H9 (cell line): ENCODE data around the gene ECHDC3. TPM values are rescaled to one million over a fixed set of nuclear protein-coding genes. Genes with fewer than 3 reads are reported as not detected.

Experiments
- DNase-seq: peaks from one replicate; pipeline ENCODE4 v3.0.0-alpha.2; 2017
- H2AFZ ChIP-seq: one replicate; pipeline ENCODE4 v1.6.1; 2013; ENCODE audit warnings: mild to moderate bottlenecking, low read length, control low read depth, moderate library complexity
- H2AK5ac ChIP-seq: 2 replicates; pipeline ENCODE4 v1.6.1; 2013; ENCODE audit warnings: low read length, control low read depth, mixed read lengths; ENCODE audit not compliant: insufficient read length
- H2BK120ac ChIP-seq: one replicate; pipeline ENCODE4 v1.6.1; 2013; ENCODE audit warnings: low read depth, mild to moderate bottlenecking, low read length, control low read depth, inconsistent platforms; ENCODE audit not compliant: poor library complexity, severe bottlenecking
- H2BK12ac ChIP-seq: 2 replicates; pipeline ENCODE4 v1.6.1; 2013; ENCODE audit warnings: low read length, control low read depth, mixed read lengths, low read depth; ENCODE audit not compliant: insufficient read length
- H2BK15ac ChIP-seq: 2 replicates; pipeline ENCODE4 v1.6.1; 2013; ENCODE audit warnings: low read depth, low read length, control low read depth
- H2BK20ac ChIP-seq: one replicate; pipeline ENCODE4 v1.6.1; 2013; ENCODE audit warnings: low read depth, mild to moderate bottlenecking, low read length, control low read depth, inconsistent platforms; ENCODE audit not compliant: poor library complexity, severe bottlenecking
- H2BK5ac ChIP-seq: 2 replicates; pipeline ENCODE4 v1.6.1; 2013; ENCODE audit warnings: low read length, control low read depth, mixed read lengths; ENCODE audit not compliant: insufficient read length
- H3K14ac ChIP-seq: 2 replicates; pipeline ENCODE4 v1.6.1; 2013; ENCODE audit warnings: low read length, control low read depth; ENCODE audit not compliant: insufficient read depth
- H3K18ac ChIP-seq: 2 replicates; pipeline ENCODE4 v1.6.1; 2013; ENCODE audit warnings: low read depth, mild to moderate bottlenecking, mixed read lengths, low read length, control low read depth; ENCODE audit not compliant: insufficient read length
- H3K23ac ChIP-seq: 2 replicates; pipeline ENCODE4 v1.6.1; 2013; ENCODE audit warnings: low read length, control low read depth, mixed read lengths, low read depth; ENCODE audit not compliant: insufficient read length
- H3K23me2 ChIP-seq: 2 replicates; pipeline ENCODE4 v1.6.1; 2013; ENCODE audit warnings: low read depth, mild to moderate bottlenecking, mixed read lengths, low read length, control low read depth; ENCODE audit not compliant: insufficient read length, poor library complexity, severe bottlenecking
- H3K27ac ChIP-seq: 2 replicates; pipeline ENCODE4 v1.5.1; 2013; ENCODE audit warnings: low read length, control low read depth, mixed read lengths, low read depth; ENCODE audit not compliant: insufficient read length
- H3K27me3 ChIP-seq: 2 replicates; pipeline ENCODE4 v1.6.1; 2013; ENCODE audit warnings: low read length, control low read depth, inconsistent platforms; ENCODE audit not compliant: insufficient read depth
- H3K4ac ChIP-seq: 2 replicates; pipeline ENCODE4 v1.6.1; 2013; ENCODE audit warnings: low read depth, mild to moderate bottlenecking, control low read depth, inconsistent platforms, low read length, moderate library complexity
- H3K4me1 ChIP-seq: 2 replicates; pipeline ENCODE4 v1.6.1; 2013; ENCODE audit warnings: low read length, control low read depth, inconsistent platforms; ENCODE audit not compliant: insufficient read depth
- H3K4me2 ChIP-seq: 2 replicates; pipeline ENCODE4 v1.6.1; 2013; ENCODE audit warnings: low read length, control low read depth, mixed read lengths; ENCODE audit not compliant: insufficient read length, insufficient read depth
- H3K56ac ChIP-seq: 2 replicates; pipeline ENCODE4 v1.6.1; 2013; ENCODE audit warnings: low read depth, mild to moderate bottlenecking, mixed read lengths, low read length, control low read depth; ENCODE audit not compliant: insufficient read length
- H3K79me1 ChIP-seq: 2 replicates; pipeline ENCODE4 v1.6.1; 2013; ENCODE audit warnings: low read depth, mild to moderate bottlenecking, moderate library complexity, low read length, control low read depth, inconsistent platforms; ENCODE audit not compliant: insufficient read depth, poor library complexity, severe bottlenecking
- H3K79me2 ChIP-seq: 2 replicates; pipeline ENCODE4 v1.6.1; 2013; ENCODE audit warnings: low read length, control low read depth, inconsistent platforms; ENCODE audit not compliant: insufficient read depth
- H3K9ac ChIP-seq: 2 replicates; pipeline ENCODE4 v1.6.1; 2013; ENCODE audit warnings: low read length, control low read depth, mixed read lengths; ENCODE audit not compliant: insufficient read length; ENCODE audit errors: extremely low read depth
- H3K9me3 ChIP-seq: one replicate; pipeline ENCODE4 v1.6.1; 2013; ENCODE audit warnings: low read depth, low read length, inconsistent platforms; ENCODE audit not compliant: control insufficient read depth
- H3T11ph ChIP-seq: one replicate; pipeline ENCODE4 v1.6.1; 2013; ENCODE audit warnings: mild to moderate bottlenecking, low read length, control low read depth, inconsistent platforms
- H4K20me1 ChIP-seq: one replicate; pipeline ENCODE4 v1.6.1; 2013; ENCODE audit not compliant: control insufficient read depth, insufficient read length, insufficient read depth
- H4K5ac ChIP-seq: 2 replicates; pipeline ENCODE4 v1.6.1; 2013; ENCODE audit warnings: low read depth, mild to moderate bottlenecking, mixed read lengths, low read length, control low read depth; ENCODE audit not compliant: insufficient read length
- H4K8ac ChIP-seq: replicated peaks from 2 replicates; pipeline ENCODE4 v1.6.1; 2013; ENCODE audit warnings: low read length, control low read depth, mixed read lengths, low read depth; ENCODE audit not compliant: insufficient read length
- H4K91ac ChIP-seq: 2 replicates; pipeline ENCODE4 v1.6.1; 2013; ENCODE audit warnings: low read depth, mild to moderate bottlenecking, moderate library complexity, mixed read lengths, low read length, control low read depth; ENCODE audit not compliant: insufficient read length
- H3K27ac Mint-ChIP-seq, 3 experiments: 2 replicates in 2 of 3; 3 replicates in 1 of 3; pipeline ENCODE4 v1.8.0; 2020 to 2021; ENCODE audit warnings: mixed read lengths in 3 of 3, mild to moderate bottlenecking in 1 of 3, moderate library complexity in 1 of 3
- H3K27me3 Mint-ChIP-seq: 2 replicates; pipeline ENCODE4 v1.8.0; 2021; ENCODE audit warnings: low read depth, mild to moderate bottlenecking, moderate library complexity, mixed read lengths
- H3K36me3 Mint-ChIP-seq, 3 experiments: 2 replicates in 2 of 3; 3 replicates in 1 of 3; pipeline ENCODE4 v1.8.0; 2020 to 2021; ENCODE audit warnings: low read depth in 3 of 3, mixed read lengths in 3 of 3; ENCODE audit not compliant: insufficient read depth in 1 of 3
- H3K4me1 Mint-ChIP-seq, 2 experiments: 2 replicates each; pipeline ENCODE4 v1.8.0; 2020; ENCODE audit warnings: mixed read lengths in 2 of 2
- H3K4me3 Mint-ChIP-seq, 2 experiments: 2 replicates in 1 of 2; 3 replicates in 1 of 2; pipeline ENCODE4 v1.8.0; 2020 to 2021; ENCODE audit warnings: mild to moderate bottlenecking in 2 of 2, mixed read lengths in 2 of 2, moderate library complexity in 1 of 2
- H3K9me3 Mint-ChIP-seq, 2 experiments: 2 replicates in 1 of 2; 3 replicates in 1 of 2; pipeline ENCODE4 v1.8.0; 2020; ENCODE audit warnings: mild to moderate bottlenecking in 2 of 2, mixed read lengths in 2 of 2, moderate library complexity in 1 of 2
- WGBS: extraction: QIAGEN DNeasy Blood & Tissue Kit; methylation state at CpG from one replicate; pipeline ENCODE4 v1.1.7; 2013; ENCODE audit warnings: missing lambda C conversion rate, low lambda C conversion rate, mixed read lengths; ENCODE audit not compliant: insufficient read length; ENCODE audit errors: extremely low coverage; 5-methylcytosine and 5-hydroxymethylcytosine counted together
- total RNA-seq: library from RNA; stranded (reverse); gene quantifications from 2 replicates; pipeline ENCODE4 v1.2.1, GENCODE V29; 2021
- TF ChIP-seq, protein P1 (sequence below): fragments of 200-600 bp; sonication (generic); conservative IDR thresholded peaks from 3 replicates; pipeline ENCODE4 v1.8.0; 2021; ENCODE audit warnings: antibody characterized with exemption, mild to moderate bottlenecking

ECHDC3 gene
- total RNA-seq, 1 experiment from 2014 or later = 9.3 TPM

DNA sequence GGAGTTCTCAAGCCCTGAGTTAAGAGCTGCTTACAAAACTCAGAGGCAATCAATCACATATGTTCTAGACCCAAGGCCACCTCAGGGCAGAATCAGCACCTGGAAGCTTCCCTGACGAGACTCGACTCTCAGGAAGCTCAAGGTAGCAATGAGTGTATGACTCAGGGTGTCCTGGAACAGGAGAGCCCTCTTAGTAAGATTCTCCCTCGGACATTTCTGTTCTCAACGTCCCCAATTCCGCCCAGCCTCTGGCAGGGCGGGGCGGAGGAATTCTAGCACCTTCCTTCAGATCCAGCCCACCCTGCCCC, 41.3 kb downstream of the ECHDC3 start:
- H3K27ac Mint-ChIP-seq = no peak overlapping the region
- no peak overlapping the region for H2BK15ac ChIP-seq
- no peak overlapping the region for H2AFZ ChIP-seq
- no peak overlapping the region for H2AK5ac ChIP-seq
- H3K18ac ChIP-seq = no peak overlapping the region
- H3K9me3 ChIP-seq = no peaks in the 10 kb centered on the region
- H3K79me1 ChIP-seq = no peaks in the 10 kb centered on the region
- TF ChIP-seq, protein P1, sequence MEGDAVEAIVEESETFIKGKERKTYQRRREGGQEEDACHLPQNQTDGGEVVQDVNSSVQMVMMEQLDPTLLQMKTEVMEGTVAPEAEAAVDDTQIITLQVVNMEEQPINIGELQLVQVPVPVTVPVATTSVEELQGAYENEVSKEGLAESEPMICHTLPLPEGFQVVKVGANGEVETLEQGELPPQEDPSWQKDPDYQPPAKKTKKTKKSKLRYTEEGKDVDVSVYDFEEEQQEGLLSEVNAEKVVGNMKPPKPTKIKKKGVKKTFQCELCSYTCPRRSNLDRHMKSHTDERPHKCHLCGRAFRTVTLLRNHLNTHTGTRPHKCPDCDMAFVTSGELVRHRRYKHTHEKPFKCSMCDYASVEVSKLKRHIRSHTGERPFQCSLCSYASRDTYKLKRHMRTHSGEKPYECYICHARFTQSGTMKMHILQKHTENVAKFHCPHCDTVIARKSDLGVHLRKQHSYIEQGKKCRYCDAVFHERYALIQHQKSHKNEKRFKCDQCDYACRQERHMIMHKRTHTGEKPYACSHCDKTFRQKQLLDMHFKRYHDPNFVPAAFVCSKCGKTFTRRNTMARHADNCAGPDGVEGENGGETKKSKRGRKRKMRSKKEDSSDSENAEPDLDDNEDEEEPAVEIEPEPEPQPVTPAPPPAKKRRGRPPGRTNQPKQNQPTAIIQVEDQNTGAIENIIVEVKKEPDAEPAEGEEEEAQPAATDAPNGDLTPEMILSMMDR = no peak
- DNase-seq = no peak
- H3K36me3 Mint-ChIP-seq = no peaks in the 10 kb centered on the region
- no peak overlapping the region for H3K9ac ChIP-seq
- H3K4ac ChIP-seq = no peak overlapping the region
- no peaks in the 10 kb centered on the region for H3K23me2 ChIP-seq
- no peaks in the 10 kb centered on the region for H3K27me3 ChIP-seq
- no peak overlapping the region for H4K5ac ChIP-seq
- H3K56ac ChIP-seq = no peak overlapping the region
- H3K27me3 Mint-ChIP-seq = no peaks in the 10 kb centered on the region; the same call in none of the 2 replicates
- H2BK5ac ChIP-seq = no peak overlapping the region
- no peaks in the 10 kb centered on the region for H4K20me1 ChIP-seq
- H3K14ac ChIP-seq = no peak overlapping the region
- H3K4me1 Mint-ChIP-seq = peaks cover 6 to 7% of the 10 kb centered on the region in 2 experiments; a peak in 2 of 4 replicates
- WGBS = no CpG with 5 or more reads among the region's 7 CpGs
- no peaks in the 10 kb centered on the region for H3K4me1 ChIP-seq
- no peak overlapping the region for H2BK12ac ChIP-seq
- H2BK120ac ChIP-seq = no peak overlapping the region
- no peak overlapping the region for H2BK20ac ChIP-seq
- H3K79me2 ChIP-seq = no peaks in the 10 kb centered on the region
- H3K23ac ChIP-seq = no peak overlapping the region
- no peak overlapping the region for H3K4me3 Mint-ChIP-seq
- H3K4me2 ChIP-seq = no peak overlapping the region
- no peak overlapping the region for H3K27ac ChIP-seq
- no peak overlapping the region for H4K91ac ChIP-seq
- peaks cover 0 to 4% of the 10 kb centered on the region in 2 experiments; a peak in 3 of 5 replicates for H3K9me3 Mint-ChIP-seq
- H3T11ph ChIP-seq = no peak overlapping the region
- no peak overlapping the region for H4K8ac ChIP-seq
